ENCODE measurements around the gene BLID. TPM values are rescaled to one million over a fixed set of nuclear protein-coding genes. Genes with fewer than 3 reads are reported as not detected.

The BLID gene
- total and polyA plus RNA-seq, 12 donors: 0.70 TPM; not detected in 11

DNA sequence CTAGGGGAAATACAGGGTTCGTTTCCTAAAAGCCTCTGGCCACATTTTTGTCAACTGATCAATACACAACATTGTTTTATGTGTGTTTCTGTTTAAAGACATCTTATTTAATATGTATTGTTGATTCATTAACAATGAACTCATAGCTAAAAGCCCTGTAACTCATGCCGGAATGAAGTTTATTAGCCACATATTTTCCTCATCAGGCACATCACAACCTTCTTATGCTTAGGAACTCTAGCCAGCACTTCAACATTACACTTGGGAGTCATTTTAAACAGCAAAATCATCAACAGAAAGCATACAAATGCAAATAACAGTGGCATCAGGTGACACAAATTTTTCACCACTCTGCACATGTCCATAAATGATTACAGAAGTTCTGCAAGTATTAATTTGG is 15.1 kb upstream of the BLID start:
- H3K27ac ChIP-seq: no peak overlapping the region
- intact Hi-C loops (cut with DNase I): no loop called here
- TF ChIP-seq, protein P1, sequence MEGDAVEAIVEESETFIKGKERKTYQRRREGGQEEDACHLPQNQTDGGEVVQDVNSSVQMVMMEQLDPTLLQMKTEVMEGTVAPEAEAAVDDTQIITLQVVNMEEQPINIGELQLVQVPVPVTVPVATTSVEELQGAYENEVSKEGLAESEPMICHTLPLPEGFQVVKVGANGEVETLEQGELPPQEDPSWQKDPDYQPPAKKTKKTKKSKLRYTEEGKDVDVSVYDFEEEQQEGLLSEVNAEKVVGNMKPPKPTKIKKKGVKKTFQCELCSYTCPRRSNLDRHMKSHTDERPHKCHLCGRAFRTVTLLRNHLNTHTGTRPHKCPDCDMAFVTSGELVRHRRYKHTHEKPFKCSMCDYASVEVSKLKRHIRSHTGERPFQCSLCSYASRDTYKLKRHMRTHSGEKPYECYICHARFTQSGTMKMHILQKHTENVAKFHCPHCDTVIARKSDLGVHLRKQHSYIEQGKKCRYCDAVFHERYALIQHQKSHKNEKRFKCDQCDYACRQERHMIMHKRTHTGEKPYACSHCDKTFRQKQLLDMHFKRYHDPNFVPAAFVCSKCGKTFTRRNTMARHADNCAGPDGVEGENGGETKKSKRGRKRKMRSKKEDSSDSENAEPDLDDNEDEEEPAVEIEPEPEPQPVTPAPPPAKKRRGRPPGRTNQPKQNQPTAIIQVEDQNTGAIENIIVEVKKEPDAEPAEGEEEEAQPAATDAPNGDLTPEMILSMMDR (IDR thresholded peaks at IDR 0.05): no peak
- 80 to 85% methylated on average over 2 of the region's 2 CpGs for WGBS, 2 donors
- H3K9me3 ChIP-seq: no peaks in the 10 kb centered on the region
- no peaks in the 10 kb centered on the region for H3K27me3 ChIP-seq
- ATAC-seq (no peak), DNase-seq (no peak)
- H3K4me1 ChIP-seq: peaks cover 0 to 2% (median 0%) of the 10 kb centered on the region in 9 donors
- H3K36me3 ChIP-seq: no peaks in the 10 kb centered on the region
- no peak overlapping the region for H3K4me3 ChIP-seq

DNA sequence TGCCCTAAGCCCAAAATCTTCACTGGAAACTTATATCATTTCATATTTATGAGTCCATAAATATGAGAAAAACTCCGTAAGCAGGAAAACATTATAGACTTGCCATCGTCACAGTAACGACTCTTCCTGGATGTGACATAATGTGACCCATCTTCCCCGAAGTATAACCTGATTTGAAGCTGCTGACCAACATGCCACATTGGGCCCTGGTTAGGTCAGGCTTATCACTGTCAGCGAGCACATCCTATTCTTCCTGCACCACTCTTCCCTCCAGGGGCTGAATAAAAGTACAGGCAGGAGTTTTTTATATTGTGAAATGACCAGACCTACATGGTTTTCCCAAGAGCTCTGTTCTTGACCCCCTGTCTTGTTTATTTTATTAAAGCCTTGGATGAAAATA is 12.1 kb upstream of the BLID start:
- no peaks in the 10 kb centered on the region for H3K36me3 ChIP-seq
- ATAC-seq: no peak

GRCh38 chr11:122127020-122127419 is 11.0 kb upstream of the BLID start:
- ATAC-seq: no peak
- DNase-seq: no peak
- TF ChIP-seq, protein P1 (IDR thresholded peaks at IDR 0.05): no peak
- WGBS, 2 donors: 100% methylated on average over 1 of the region's 1 CpG
- Histone ChIP-seq H3K27me3 (no peaks in the 10 kb centered on the region), H3K36me3 (no peaks in the 10 kb centered on the region), H3K27ac (no peak overlapping the region), H3K4me1 (no peaks in the 10 kb centered on the region), H3K4me3 (no peak overlapping the region), H3K9me3 (no peaks in the 10 kb centered on the region)
- intact Hi-C loops (cut with DNase I): loop anchor here in 1 of 10 donors (10.0 kb wide), 1 partner anchor 58 kb away; no protein-coding TSS in a partner anchor

More for the DNA sequence above, 12.1 kb upstream of the BLID start:
- WGBS, 2 donors: 76 to 82% methylated on average over 5 of the region's 5 CpGs
- Histone ChIP-seq H3K27ac (no peak overlapping the region), H3K4me1 (no peaks in the 10 kb centered on the region), H3K27me3 (no peaks in the 10 kb centered on the region), H3K4me3 (no peak overlapping the region), H3K9me3 (no peaks in the 10 kb centered on the region)
- intact Hi-C loops (cut with DNase I): loop anchor here in 1 of 10 donors (10.0 kb wide), 1 partner anchor 57 kb away; no protein-coding TSS in a partner anchor
- no peak for DNase-seq
- TF ChIP-seq, protein P1 (IDR thresholded peaks at IDR 0.05): no peak

- no peaks in the 10 kb centered on the region for H3K36me3 ChIP-seq
- intact Hi-C loops (cut with DNase I): loop anchor here in 1 of 10 donors (10.0 kb wide), 1 partner anchor 59 kb away; no protein-coding TSS in a partner anchor
- no peaks in the 10 kb centered on the region for H3K4me1 ChIP-seq
- TF ChIP-seq, protein P1 (IDR thresholded peaks at IDR 0.05): no peak
- no peaks in the 10 kb centered on the region for H3K9me3 ChIP-seq
- no peaks in the 10 kb centered on the region for H3K27me3 ChIP-seq
- DNase-seq: no peak
- WGBS, 2 donors: 86 to 90% methylated on average over 4 of the region's 4 CpGs
- H3K27ac ChIP-seq: no peak overlapping the region
- ATAC-seq: no peak
- H3K4me3 ChIP-seq: no peak overlapping the region
Observed at GRCh38 chr11:122126024-122126688, 10.1 kb upstream of the BLID start.
